HG03558 (cell line): ENCODE results near the gene KDM4C.

Source experiments
- ATAC-seq: cut with Tn5 transposase; IDR thresholded peaks from one replicate; pipeline ENCODE4 v1.9.1; 2021; ENCODE audit warnings: moderate number of reproducible peaks; ENCODE audit not compliant: unreplicated experiment; ENCODE audit errors: extremely low read depth

Gene KDM4C

GRCh38 chr9:7223981-7224380 is 466.2 kb downstream of the KDM4C start:
- no peak for ATAC-seq
